IPS-11a (cell line): ENCODE results near the gene EEF1AKMT3.
A peak's percentile ranks its signal among the peaks of the same experiment; 100 is the strongest.

Experiments
- H3K4me3 ChIP-seq: one replicate; pipeline ENCODE4 v1.5.1; 2013; ENCODE audit warnings: low read depth, low read length, control low read depth

Gene EEF1AKMT3

DNA sequence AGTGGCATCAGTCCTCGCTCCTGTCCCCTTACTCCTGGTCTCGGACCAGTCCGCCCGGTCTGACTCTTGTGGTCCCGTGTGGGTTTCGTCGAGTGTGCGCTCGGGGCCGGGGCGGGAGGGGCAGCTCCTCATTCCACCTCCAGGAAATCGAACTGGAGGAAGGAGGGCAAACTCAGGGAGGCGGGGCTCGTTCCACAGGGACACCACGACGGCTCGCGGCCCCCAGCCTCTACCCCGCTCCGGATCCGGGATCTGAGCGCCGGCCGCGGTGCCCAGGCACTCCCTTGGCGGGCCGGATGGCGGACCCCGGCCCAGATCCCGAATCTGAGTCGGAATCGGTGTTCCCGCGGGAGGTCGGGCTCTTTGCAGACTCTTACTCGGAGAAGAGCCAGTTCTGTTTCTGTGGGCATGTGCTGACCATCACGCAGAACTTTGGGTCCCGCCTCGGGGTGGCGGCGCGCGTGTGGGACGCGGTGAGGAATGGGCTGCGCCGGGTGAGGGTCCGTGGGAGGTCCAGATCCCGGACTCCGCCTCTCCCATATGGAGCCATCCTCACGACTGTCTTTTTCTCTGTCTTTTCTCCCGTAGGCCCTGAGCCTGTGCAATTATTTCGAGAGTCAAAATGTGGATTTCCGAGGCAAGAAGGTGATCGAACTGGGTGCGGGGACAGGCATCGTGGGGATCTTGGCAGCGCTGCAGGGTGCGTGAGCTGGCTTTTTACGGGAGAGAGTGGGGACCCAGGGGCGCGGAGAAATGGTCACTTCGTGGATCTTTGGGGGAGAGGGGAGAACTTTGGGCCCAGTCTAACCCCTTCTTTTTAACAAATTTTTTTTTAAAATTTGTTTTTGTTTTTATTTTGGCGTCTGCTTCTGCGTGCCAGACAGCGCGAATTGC, at the start of gene EEF1AKMT3:
EEF1AKMT3 (plus strand) TSS at position 186 of the 894 bp plus-strand sequence; CDS start at position 297, 111 bp downstream.
- peak within 1 kb of the TSS; percentile 100 for H3K4me3 ChIP-seq

DNA sequence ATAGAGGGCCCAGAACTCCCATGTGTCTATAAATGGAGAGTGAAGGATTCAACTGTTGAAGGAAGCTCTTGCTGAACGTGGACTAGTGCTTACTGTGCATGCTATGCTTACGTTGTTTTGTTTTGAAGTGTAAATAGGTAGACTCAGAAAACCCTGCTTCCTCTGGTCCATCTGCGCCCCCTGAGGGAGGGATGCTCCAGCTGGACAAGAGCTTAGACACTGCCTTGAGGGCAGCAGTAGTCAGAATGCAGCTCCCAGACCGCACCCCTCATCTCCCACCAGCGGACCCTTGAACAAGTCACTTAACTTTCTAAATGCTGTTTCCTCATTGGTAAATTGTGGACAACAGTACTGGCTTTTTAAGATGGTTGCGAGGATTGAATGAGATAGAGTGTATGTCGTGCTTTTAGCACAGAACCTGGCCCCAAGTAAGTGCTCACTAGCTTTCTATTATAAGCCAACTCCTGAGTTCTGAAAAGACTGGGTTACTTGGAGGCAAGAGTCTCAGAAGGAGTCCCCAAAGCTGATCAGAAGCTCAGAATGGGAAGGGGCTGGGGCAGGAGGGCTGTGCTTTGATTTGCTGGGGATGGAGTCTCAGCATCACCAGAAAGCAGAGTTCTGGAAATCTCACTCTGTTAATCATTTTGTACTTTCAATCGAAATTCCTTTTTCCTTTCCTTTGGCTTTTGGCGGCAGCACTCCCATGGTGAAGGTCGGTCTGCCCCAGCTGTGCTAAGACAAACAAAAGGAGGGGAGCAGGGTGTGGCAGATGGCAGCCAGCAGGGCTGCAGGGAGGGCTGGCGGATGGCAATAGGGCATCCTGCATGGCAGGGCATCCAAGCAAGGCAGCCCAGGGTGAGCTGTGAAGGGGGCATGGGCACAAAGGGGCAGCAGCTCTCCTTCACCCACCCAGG, 49.4 kb upstream of the EEF1AKMT3 start:
- H3K4me3 ChIP-seq: no peak overlapping the region

DNA sequence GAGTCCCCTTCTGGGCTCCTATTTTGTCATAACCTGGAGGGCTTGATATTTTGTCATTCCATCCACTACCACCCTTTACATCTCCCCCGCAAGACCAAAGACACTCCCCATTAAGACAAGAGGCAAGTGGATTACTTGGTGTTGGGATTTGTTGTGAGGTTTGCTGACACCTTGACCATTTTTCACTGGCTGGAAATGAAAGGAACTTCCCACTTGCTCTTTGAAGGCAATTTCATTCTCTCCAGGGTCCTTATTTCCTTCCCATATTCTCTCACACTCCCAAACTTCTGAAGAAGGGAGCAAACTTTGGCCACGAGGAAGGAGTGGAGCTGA, 48.8 kb upstream of the EEF1AKMT3 start:
- H3K4me3 ChIP-seq: no peak overlapping the region

DNA sequence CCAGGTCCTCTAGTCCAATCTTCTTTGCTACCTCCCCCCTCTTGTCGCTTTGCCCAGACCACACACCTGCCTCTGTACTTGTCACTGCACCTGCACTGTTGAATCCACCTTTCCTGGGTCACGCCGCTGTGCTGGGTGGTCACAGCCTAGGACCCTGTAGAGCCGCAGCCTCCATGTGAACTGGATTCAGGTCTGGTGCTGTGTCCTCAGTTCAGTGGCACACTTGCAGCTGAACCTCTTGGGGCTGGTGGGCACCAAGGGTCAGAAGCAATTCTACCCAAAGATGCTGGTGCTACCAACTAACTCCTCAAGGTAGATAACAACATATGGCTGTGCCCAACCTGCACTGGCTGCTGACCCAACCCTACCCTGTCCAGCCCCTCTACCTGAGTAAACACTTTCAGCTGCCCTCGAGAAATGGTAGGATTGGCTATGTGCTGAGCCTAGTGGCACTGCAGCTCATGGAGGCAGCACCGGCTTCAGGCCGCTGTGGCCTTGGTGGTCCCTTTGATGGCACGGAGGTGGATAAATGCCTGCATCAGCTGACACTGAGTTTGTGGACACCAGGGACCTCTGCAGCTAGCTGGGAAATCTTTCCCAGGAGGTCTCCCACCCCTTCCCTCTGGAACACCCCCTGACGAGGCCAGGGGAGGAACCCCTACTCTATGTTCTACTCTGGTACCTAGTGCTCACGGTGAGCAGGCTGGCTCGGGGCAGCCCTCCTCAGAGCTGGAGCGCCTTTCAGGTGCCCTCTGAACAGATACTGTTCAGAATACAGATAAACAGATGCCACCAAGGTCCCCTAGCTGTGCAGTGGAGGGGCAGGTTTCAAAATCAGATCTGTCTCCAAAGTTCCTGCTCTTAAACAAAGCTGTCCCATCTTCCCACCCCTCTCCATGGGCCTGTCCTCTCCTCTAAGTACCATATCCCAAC, 48.1 kb upstream of the EEF1AKMT3 start:
- no peak overlapping the region for H3K4me3 ChIP-seq

DNA sequence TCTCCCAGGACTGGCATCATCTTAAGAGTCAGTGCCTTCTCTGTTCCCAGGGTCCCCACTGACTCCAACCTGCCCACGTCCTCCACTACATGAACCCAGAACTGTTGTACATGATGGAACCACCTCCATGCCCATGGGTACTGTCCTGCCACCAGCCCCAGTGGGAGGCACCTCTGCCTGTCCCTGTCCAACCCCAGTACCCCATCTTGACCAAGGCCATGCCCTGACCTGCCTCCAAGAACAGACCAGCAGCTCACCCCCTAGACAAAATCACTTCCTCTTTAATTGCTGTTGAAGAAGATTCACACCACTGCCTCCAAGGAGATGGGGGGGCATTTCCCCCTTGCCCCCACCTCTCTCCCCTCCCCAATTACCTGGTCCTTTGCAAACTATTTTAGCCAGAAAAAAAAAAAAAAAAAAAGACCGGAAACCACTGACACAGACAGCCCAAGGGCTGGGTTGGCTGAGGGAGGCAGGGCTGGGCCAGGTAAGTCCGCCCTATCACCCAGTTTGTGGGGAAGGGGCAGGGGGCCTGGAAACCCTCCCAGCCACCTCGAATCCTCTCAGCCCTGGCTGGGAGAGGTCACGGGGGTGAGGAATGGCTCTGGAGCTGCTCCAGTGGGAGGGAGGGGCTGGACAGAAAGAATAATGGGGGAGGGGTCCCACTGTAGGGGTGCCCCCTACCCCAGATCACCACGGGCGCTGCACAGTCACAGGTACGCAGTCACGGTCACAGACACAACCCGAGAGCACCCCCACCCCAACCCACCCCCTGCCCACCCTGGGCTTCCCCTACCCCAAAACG, 47.3 kb upstream of the EEF1AKMT3 start:
- no peak overlapping the region for H3K4me3 ChIP-seq

DNA sequence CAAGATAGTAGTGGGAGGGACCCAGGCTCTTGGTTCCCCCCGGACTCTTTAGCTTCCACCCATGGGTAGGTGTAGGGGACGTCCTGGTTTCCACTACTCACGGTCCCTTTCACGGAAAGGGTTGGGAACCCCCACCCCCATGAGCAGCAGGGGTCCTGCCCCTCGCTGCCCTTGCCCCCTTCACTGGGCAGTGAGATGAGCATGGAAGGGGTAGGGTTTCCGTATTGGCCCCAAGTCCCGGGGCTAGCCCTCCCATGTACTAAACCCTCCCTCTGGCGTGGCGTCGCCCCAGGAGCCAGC, 46.6 kb upstream of the EEF1AKMT3 start:
- H3K4me3 ChIP-seq: peak overlapping the region; percentile 69

DNA sequence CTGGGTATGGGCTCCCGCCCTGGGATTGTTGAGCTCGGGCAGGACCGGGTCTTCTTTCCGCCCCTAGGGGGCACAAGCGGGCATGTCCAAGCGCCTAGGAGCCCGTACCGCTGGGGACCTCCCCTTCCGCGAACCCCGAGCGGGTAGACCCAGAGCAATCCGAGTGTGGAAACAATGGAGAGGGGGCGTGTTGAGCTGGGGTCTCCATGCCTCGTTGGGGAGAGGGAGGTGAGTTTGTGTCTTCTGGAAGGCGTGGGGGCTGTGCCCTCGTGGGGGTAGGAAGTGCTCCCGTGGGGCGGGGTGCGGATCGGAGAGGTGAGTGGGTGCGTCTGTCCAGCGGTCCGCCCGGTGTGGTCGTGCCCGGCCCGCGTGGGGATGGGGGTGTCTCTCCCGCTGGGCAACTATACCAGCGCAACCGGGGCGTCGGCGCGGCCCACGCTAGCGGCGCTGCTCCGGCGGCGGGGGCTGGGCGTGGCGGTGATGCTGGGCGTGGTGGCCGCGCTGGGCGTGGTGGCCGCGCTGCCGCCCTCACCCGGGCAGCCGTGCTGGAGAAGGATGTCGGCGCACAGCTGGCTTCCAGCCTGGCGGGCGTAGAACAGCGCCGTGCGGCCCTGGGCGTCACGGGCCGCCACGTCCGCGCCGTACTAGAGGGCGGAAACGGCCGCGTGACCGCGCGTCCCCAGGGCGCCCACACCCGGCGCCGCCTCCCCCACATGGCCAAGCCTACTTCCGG, 46.1 kb upstream of the EEF1AKMT3 start:
- H3K4me3 ChIP-seq: peak overlapping the region; percentile 69

DNA sequence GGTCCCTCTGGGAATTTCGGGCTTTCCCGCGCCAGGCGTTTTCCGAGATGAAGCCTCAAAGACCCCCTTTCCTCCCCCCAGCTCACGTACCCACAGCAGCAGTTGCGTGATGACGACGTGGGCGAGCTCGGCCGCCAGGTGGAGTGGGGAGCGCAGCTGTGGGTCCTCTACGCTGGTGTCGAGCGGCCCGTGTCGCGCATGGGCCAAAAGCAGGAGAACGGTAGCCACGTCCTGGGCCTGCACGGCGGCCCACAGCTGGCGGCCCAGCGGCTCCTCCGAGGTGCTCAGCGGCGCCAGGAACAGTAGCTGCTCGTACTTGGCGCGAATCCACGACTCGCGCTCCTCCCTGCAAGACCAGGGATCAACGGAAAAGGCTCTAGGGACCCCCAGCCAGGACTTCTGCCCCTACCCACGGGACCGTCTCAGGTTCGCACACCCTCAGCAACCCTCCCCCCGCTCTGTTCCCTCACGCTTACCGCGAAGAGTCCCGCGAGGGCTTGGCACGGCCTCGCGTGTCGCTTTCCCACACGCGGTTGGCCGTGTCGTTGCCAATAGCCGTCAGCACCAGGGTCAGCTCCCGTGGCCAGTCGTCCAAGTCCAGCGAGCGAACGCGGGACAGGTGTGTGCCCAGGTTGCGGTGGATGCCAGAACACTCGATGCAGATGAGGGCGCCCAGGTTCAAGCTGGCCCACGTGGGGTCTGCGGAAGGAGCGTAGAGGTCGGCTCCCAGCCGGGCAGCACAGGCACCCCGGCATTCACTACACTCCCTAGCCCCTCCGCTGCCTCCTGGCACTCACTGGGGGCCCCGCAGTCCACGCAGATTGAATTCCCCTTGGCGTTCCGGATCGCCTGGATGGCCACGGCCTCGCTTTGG, 45.3 kb upstream of the EEF1AKMT3 start:
- peak overlapping the region; percentile 69 for H3K4me3 ChIP-seq

DNA sequence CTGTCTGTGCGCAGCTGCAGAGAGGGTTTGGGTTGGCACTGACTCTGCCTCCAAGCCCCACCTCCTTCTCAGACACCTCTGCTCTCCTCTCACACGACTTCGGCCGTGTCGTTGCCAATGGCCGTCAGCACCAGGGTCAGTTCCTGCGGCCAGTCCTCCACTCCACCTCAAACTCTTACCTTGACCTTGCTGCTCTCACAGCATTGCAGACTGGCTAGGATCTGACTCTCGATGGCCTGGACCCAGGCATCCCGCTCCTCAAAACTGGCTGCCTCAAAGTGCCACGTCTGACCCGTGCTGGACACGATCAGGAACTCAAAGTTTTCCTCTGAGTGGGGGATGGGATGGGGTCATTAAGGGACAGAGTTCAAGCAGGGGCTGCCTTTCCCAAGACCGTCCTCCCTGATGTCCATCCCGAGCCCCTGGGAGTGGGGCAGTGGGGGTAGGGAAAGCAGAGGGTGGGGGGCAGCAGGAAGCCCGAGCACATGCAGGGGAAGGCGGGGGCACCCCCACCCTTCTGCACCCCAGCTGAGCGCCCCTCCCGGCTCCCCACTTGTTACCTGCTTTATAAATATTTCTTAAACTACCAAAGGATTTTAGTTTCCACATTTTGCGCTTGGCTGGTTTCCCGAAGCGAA, 44.5 kb upstream of the EEF1AKMT3 start:
- H3K4me3 ChIP-seq: peak overlapping the region; percentile 13

DNA sequence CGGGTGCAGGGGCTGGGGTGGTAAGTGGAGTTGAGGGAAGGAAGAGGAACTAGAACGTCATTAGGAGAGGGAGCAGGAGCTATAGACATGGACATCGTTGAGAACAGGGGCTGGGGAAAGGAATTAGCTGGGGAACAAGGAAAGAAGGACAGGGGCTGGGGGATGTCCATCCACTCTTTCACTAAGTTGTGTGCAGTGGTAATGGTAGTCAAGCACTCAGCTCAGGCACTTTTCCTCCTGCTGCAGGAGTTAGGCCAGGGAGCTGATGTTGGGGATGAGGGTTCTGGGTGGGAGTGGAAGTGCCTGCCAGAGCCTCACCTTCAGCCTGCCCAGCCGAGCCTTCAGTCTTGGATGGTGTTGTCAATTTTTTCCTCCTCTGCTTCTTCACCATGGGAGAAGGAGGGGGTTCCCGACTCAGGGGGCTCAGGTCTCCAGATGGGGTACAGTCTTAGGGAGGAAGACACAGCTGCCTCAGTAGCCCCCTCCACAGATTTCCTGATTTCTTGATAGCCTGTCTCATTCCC, 43.0 kb upstream of the EEF1AKMT3 start:
- no peak overlapping the region for H3K4me3 ChIP-seq

DNA sequence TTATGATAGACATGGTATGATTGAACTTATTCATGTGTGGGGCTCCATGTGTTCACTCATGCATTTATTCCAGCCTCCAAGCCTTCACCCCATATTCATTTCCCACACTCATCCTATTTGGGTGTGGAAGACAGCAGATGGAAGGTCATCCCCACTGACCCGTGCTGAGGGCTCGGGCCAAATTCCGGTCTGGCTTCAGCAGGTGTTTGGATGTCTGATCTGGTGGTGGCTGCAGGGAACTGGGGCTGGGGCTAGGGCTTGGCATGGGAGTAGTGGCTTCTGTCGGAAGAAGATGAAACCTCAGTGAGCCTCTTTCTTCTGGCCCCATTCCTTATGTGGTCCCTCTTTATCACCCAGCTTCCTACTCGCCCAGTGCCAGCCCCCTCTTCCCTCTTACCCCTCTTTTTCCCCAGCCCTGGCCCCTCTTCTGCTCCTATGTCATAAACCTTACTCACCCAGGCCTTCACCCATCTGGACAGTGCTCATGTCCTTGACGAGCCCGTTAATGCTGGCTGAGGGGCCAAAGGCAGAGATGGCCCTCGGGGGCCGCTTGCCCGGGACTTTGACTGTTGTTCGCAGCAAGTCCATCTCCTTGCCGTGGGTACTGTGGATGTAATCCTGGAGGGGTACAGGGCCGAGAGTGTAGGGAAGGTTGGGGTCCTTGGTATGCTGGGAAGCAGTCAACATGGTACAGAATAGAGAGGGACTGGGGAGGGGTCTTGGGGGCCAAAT, 41.9 kb upstream of the EEF1AKMT3 start:
- no peak overlapping the region for H3K4me3 ChIP-seq

DNA sequence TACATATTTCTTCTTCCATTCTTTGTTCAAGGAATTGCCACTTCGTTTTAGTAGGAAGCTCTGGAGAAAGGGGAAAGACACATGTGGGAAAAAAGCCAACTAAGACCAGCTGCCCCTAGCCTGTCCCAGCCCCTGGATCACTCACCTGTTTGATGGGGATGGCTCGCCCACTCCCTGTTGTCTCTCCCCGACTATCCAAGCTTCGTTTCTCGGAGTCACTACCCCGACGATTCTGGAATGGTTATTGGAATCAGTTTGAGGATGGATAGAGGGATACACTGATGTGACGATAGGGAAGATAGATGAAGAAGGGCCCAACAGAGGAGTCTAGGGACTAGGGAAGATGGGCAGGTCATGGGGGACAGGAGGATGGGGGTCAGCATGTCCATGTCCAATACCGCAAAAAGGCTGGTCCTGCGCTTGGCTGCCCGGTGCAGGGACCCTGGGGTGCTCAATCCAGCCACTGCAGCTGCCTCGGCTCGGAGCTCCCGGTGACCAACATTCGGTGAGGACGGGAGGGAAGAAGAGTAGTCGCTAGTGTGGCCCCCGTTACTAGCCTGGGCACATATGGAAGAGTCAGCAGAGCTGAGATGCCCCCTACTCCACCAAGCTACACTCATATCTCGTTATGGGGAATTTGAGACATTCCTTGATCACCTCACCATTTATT, 40.9 kb upstream of the EEF1AKMT3 start:
- H3K4me3 ChIP-seq: no peak overlapping the region

DNA sequence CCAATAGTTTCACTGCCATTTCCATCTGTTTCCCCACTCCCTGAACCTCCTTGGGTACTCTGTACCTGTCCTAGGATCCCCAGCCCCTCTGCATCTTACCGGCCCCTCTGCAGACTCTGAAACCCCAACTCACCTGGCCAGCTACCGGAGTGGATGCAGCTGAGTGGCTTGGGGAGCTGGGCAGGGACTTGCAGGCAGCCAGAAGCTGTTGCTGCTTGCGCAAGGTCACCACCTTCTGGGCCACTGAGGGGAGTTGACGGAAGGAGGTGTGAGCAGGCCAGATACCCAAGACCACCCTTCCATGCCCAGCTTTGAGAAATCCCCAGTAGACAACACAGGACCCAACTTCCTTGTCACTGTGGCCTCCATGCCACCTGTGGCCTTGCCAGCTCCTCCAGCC, 40.1 kb upstream of the EEF1AKMT3 start:
- no peak overlapping the region for H3K4me3 ChIP-seq

DNA sequence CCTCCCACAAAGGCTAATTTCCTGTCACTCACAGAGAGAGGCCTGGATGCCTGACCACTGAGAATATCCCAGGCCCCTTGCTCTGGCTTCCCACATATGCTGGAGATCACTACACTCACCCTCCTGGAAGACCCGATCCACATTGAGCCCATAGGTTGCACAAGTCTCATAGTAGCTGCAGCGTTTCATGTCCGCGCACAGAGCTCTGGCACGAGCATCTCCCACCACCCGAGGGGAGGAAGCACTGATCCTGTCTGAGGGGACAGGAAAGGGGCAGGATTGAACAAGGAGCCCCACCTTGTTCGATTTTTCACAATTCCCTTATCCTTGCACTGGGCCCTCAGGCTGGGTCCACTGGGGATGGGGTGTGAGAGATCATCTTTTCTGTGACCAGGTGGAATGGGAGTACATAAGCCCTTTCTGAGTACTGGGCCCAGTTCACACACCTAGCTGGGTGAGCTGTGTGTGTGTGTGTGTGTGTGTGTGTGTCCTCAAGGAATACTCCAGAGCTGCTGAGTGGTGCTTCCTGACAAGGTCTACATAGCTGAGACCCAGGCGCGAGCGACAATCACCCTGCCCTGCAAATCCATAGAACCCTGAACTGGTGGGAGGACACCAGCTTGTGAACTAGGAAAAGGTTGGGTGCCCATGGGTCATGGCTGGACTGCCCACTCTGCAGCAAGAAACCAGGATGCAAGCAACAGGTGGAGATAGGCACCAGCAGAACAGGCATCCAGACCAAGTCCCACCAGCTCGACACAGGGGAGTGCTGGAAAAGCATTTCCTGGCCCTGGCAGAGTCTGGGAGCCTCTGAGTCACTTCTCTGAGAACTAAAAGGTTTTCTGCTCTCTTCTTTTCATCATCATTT, 39.5 kb upstream of the EEF1AKMT3 start:
- H3K4me3 ChIP-seq: no peak overlapping the region

DNA sequence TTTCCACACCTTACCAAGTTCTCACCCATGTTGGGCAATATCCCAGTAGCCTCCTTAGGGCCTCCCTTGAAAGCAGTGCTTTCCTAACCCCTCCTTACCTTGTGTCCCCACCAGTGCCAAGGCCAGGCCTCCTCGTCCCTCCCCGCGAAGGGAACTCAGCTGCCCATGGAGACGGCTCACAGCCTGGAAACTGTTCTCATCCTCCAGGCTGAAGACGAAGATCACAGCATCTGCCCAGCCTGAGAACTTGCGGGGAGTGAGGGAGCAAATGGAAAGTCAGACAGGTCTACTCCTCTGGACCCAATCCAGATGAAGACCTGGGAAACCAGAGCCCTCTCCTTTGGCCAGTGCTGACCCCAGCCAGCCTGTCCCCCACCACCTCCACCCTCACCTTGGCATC, 38.5 kb upstream of the EEF1AKMT3 start:
- H3K4me3 ChIP-seq: no peak overlapping the region

DNA sequence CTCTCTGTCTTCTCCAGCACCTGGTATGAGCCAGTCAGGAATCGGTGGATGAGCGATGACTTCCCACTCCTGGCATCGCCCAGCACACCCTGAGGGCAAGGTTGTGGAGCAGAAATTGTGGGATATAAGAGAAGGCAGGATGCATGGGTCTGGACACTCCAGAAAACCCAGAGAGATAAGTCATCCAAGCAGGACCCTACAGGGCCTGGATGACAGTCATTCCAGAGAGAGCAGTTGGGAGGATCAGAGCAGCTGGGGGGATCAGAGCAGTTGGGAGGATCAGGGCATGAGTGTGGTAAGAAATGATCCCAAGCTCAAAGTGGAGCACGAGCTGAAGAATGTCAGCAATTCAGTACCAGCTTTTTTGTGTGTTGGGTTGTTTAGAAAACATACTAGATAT, 37.8 kb upstream of the EEF1AKMT3 start:
- no peak overlapping the region for H3K4me3 ChIP-seq
